Smooth muscle cell (in vitro differentiated cells): ENCODE measurements around the gene GRM4. TPM values are rescaled to one million over a fixed set of nuclear protein-coding genes. Genes with fewer than 3 reads are reported as not detected.

ENCODE experiments used
- DNase-seq: peaks from one replicate; lab custom pipeline; 2025; ENCODE audit not compliant: unreplicated experiment; lab: John Stamatoyannopoulos, UW
- H2AFZ ChIP-seq: fragments of 200-600 bp; sonication (generic); 2 replicates; pipeline ENCODE4 v1.6.0; 2016; ENCODE audit warnings: antibody characterized with exemption, low read depth, mild to moderate bottlenecking
- H3F3A ChIP-seq: fragments of 200-600 bp; sonication (generic); 2 replicates; pipeline ENCODE4 v1.6.0; 2017; ENCODE audit warnings: antibody characterized with exemption, low read depth
- H3K27ac ChIP-seq: fragments of 200-600 bp; sonication (generic); 2 replicates; pipeline ENCODE4 v1.5.1; 2016; ENCODE audit warnings: low read depth, mild to moderate bottlenecking
- H3K27me3 ChIP-seq: fragments of 200-600 bp; sonication (generic); 2 replicates; pipeline ENCODE4 v1.6.1; 2016; ENCODE audit warnings: low read depth, mild to moderate bottlenecking
- H3K36me3 ChIP-seq: fragments of 200-600 bp; sonication (generic); 2 replicates; pipeline ENCODE4 v1.5.1; 2016; ENCODE audit warnings: low read depth
- H3K4me1 ChIP-seq: fragments of 200-600 bp; sonication (generic); 2 replicates; pipeline ENCODE4 v1.5.1; 2016; ENCODE audit warnings: low read depth
- H3K4me2 ChIP-seq: fragments of 200-600 bp; sonication (generic); 2 replicates; pipeline ENCODE4 v1.6.0; 2016; ENCODE audit warnings: mild to moderate bottlenecking
- H3K4me3 ChIP-seq: fragments of 200-600 bp; sonication (generic); 2 replicates; pipeline ENCODE4 v1.5.1; 2016; ENCODE audit warnings: mild to moderate bottlenecking
- H3K79me2 ChIP-seq: fragments of 200-600 bp; sonication (generic); 2 replicates; pipeline ENCODE4 v1.6.0; 2016; ENCODE audit warnings: low read depth, mild to moderate bottlenecking
- H3K9ac ChIP-seq: fragments of 200-600 bp; sonication (generic); 2 replicates; pipeline ENCODE4 v1.6.0; 2016; ENCODE audit warnings: low read depth
- H3K9me3 ChIP-seq: fragments of 200-600 bp; sonication (generic); replicated peaks from 2 replicates; pipeline ENCODE4 v1.5.1; 2016; ENCODE audit warnings: low read depth
- H4K20me1 ChIP-seq: fragments of 200-600 bp; sonication (generic); 2 replicates; pipeline ENCODE4 v1.6.0; 2016; ENCODE audit warnings: low read depth
- CTCF ChIP-seq: fragments of 200-600 bp; sonication (generic); IDR thresholded peaks from 2 replicates; pipeline ENCODE4 v1.5.1; 2017; ENCODE audit warnings: borderline replicate concordance, mild to moderate bottlenecking, antibody characterized with exemption; ENCODE audit not compliant: insufficient read depth, poor library complexity, severe bottlenecking
- WGBS: methylation state at CpG from one replicate; pipeline ENCODE4 v1.1.7; 2016; ENCODE audit warnings: low lambda C conversion rate; 5-methylcytosine and 5-hydroxymethylcytosine counted together
- polyA plus RNA-seq: library from polyadenylated mRNA; unstranded; fragments of >200 nt; fragmentation: Nextera tagmentation; extraction: Ambion mirVana; gene quantifications from 2 replicates; pipeline ENCODE4 v1.2.1, GENCODE V29; 2016
- total RNA-seq: library from RNA; depleted of rRNA; stranded (reverse); fragments of >200 nt; gene quantifications from 2 replicates; pipeline ENCODE4 v1.2.3, GENCODE V29; 2014

The GRM4 gene
- total and polyA plus RNA-seq, 2 experiments from 2014 or later: 0.21 TPM; not detected in 1

GRCh38 chr6:34170346-34170745, 24.5 kb upstream of the GRM4 start:
- Histone ChIP-seq H3K27ac (no peak overlapping the region), H3K4me2 (no peak overlapping the region), H2AFZ (no peak overlapping the region), H3K9me3 (no peaks in the 10 kb centered on the region), H3F3A (no peaks in the 10 kb centered on the region), H3K4me1 (no peaks in the 10 kb centered on the region), H3K36me3 (no peaks in the 10 kb centered on the region), H4K20me1 (no peaks in the 10 kb centered on the region), H3K4me3 (no peak overlapping the region), H3K27me3 (no peaks in the 10 kb centered on the region), H3K9ac (no peak overlapping the region), H3K79me2 (no peaks in the 10 kb centered on the region)
- WGBS: 85% methylated on average over 4 of the region's 4 CpGs
- DNase-seq: no peak
- TF ChIP-seq CTCF: no peak

- H3F3A ChIP-seq: no peaks in the 10 kb centered on the region
- H3K27ac ChIP-seq: no peak overlapping the region
- no peak overlapping the region for H3K9ac ChIP-seq
- H3K4me1 ChIP-seq: no peaks in the 10 kb centered on the region
- H3K4me2 ChIP-seq: no peak overlapping the region
- no peak overlapping the region for H3K4me3 ChIP-seq
- H3K27me3 ChIP-seq: no peaks in the 10 kb centered on the region
- H3K9me3 ChIP-seq: no peaks in the 10 kb centered on the region
- 100% methylated on average over 1 of the region's 1 CpG for WGBS
- H3K36me3 ChIP-seq: no peaks in the 10 kb centered on the region
- no peak for TF ChIP-seq CTCF
- H3K79me2 ChIP-seq: no peaks in the 10 kb centered on the region
- no peak overlapping the region for H2AFZ ChIP-seq
- no peaks in the 10 kb centered on the region for H4K20me1 ChIP-seq
- DNase-seq: no peak
Observed at GRCh38 chr6:34169897-34170296, 24.0 kb upstream of the GRM4 start.

GRCh38 chr6:34161857-34162515, 16.1 kb upstream of the GRM4 start:
- no peak overlapping the region for H2AFZ ChIP-seq
- WGBS: 89% methylated on average over 8 of the region's 8 CpGs

More at GRCh38 chr6:34161857-34162515, 16.1 kb upstream of the GRM4 start:
- Histone ChIP-seq H3K9me3 (no peaks in the 10 kb centered on the region), H3K4me2 (no peak overlapping the region), H4K20me1 (no peaks in the 10 kb centered on the region), H3K27me3 (no peaks in the 10 kb centered on the region), H3K79me2 (no peaks in the 10 kb centered on the region), H3K4me3 (no peak overlapping the region), H3K9ac (no peak overlapping the region), H3F3A (no peaks in the 10 kb centered on the region), H3K36me3 (no peaks in the 10 kb centered on the region), H3K27ac (no peak overlapping the region), H3K4me1 (no peaks in the 10 kb centered on the region)
- TF ChIP-seq CTCF: no peak
- DNase-seq: no peak
